K562 (cell line): Measurements from ENCODE around the gene CNOT6. TPM values are rescaled to one million over a fixed set of nuclear protein-coding genes. Genes with fewer than 3 reads are reported as not detected.

Source experiments
- ASH1L ChIP-seq: fragments of 450-650 bp; IDR thresholded peaks from 2 replicates; pipeline ENCODE4 v1.6.1; 2018; ENCODE audit warnings: borderline replicate concordance, mild to moderate bottlenecking, low read depth; ENCODE audit not compliant: partially characterized antibody
- BCL6 ChIP-seq: fragments of 250-450 bp; sonication (Bioruptor Pico); IDR thresholded peaks from 2 replicates; pipeline ENCODE4 v1.4.0; 2020
- ELK1 ChIP-seq: sonication (generic); formaldehyde crosslinking; IDR thresholded peaks from 2 replicates; pipeline ENCODE4 v1.8.1; 2022; ENCODE audit warnings: missing genetic modification reagents
- HEY1 ChIP-seq: fragments of 250-450 bp; sonication (Bioruptor Pico); IDR thresholded peaks from 2 replicates; pipeline ENCODE4 v1.5.0; 2020; ENCODE audit warnings: mild to moderate bottlenecking, moderate library complexity, borderline replicate concordance
- KLF16 ChIP-seq: IDR thresholded peaks from 2 replicates; pipeline ENCODE4 v1.6.1; 2016; ENCODE audit warnings: antibody characterized with exemption
- RFX7 ChIP-seq: fragments of 250-450 bp; sonication (Bioruptor Pico); IDR thresholded peaks from 2 replicates; pipeline ENCODE4 v1.5.1; 2021; ENCODE audit warnings: mild to moderate bottlenecking
- SMAD1 ChIP-seq: fragments of 150-350 bp; IDR thresholded peaks from 2 replicates; pipeline ENCODE4 v1.6.1; 2014; ENCODE audit warnings: low read length, low read depth; ENCODE audit not compliant: partially characterized antibody
- SMAD2 ChIP-seq: fragments of 150-350 bp; IDR thresholded peaks from 2 replicates; pipeline ENCODE4 v1.6.1; 2014; ENCODE audit warnings: low read depth, mild to moderate bottlenecking, low read length
- SNIP1 ChIP-seq: fragments of 450-650 bp; IDR thresholded peaks from 2 replicates; pipeline ENCODE4 v1.7.1; 2017; ENCODE audit warnings: low read depth, mild to moderate bottlenecking
- TBL1XR1 ChIP-seq, 2 experiments: IDR thresholded peaks; 2 replicates each; pipeline ENCODE4 v1.6.1; 2012; ENCODE audit warnings: improper control_type of control experiment in 2 of 2, low read length in 2 of 2, mild to moderate bottlenecking in 1 of 2
- TCF7L2 ChIP-seq: fragments of 150-350 bp; IDR thresholded peaks from 2 replicates; pipeline ENCODE4 v1.6.1; 2016; ENCODE audit warnings: low read depth, mild to moderate bottlenecking, low read length, moderate library complexity
- TFE3 ChIP-seq: fragments of 450-650 bp; formaldehyde crosslinking; IDR thresholded peaks from 2 replicates; pipeline ENCODE4 v1.4.0; 2020; ENCODE audit warnings: mild to moderate bottlenecking, mixed read lengths
- THRB ChIP-seq: fragments of 450-650 bp; formaldehyde crosslinking; conservative IDR thresholded peaks from 2 replicates; pipeline ENCODE4 v1.4.0; 2022; ENCODE audit warnings: mild to moderate bottlenecking, missing genetic modification characterization
- ZBTB7A ChIP-seq: IDR thresholded peaks from 2 replicates; pipeline ENCODE4 v1.6.1; 2011; ENCODE audit warnings: low read depth, mild to moderate bottlenecking, low read length, moderate library complexity, borderline replicate concordance; ENCODE audit not compliant: control insufficient read depth
- ZHX1 ChIP-seq: fragments of 150-350 bp; conservative IDR thresholded peaks from 2 replicates; pipeline ENCODE4 v1.6.1; 2014; ENCODE audit warnings: low read length
- ZNF274 ChIP-seq: IDR thresholded peaks from 2 replicates; pipeline ENCODE4 v1.6.1; 2011; ENCODE audit warnings: low read depth, mild to moderate bottlenecking, low read length, moderate library complexity, borderline replicate concordance
- ZNF347 ChIP-seq: fragments of 450-650 bp; formaldehyde crosslinking; IDR thresholded peaks from 2 replicates; pipeline ENCODE4 v1.4.0; 2020; ENCODE audit warnings: low read depth, mild to moderate bottlenecking, moderate library complexity
- ZZZ3 ChIP-seq: fragments of 450-650 bp; IDR thresholded peaks from 2 replicates; pipeline ENCODE4 v1.6.1; 2016; ENCODE audit warnings: antibody characterized with exemption, mild to moderate bottlenecking, moderate library complexity
- polyA plus RNA-seq, 8 experiments: library from polyadenylated mRNA; depleted of rRNA in 4 of 8; stranded (reverse) in 5 of 8; unstranded in 3 of 8; fragments of >200 nt; fragmentation: Nextera tagmentation in 2 of 8; fragmentation: Illumina TruSeq in 1 of 8; extraction: Ambion mirVana in 2 of 8; extraction: Trizol in 1 of 8; gene quantifications; 2 replicates each; pipeline versions ENCODE4 v1.2.1 to v1.2.3, GENCODE V29; 2011 to 2014; ENCODE audit warnings: inconsistent platforms in 1 of 8, missing spikeins in 1 of 8
- total RNA-seq, 7 experiments: library from RNA; depleted of rRNA in 6 of 7; stranded (reverse); fragments of >200 nt in 6 of 7; fragmentation: Illumina TruSeq in 2 of 7; extraction: Trizol in 2 of 7; gene quantifications; 2 replicates each; pipeline versions ENCODE4 v1.2.1 to v1.2.3, GENCODE V29; 2011 to 2021; ENCODE audit warnings: low replicate concordance in 1 of 7
- TF ChIP-seq, protein P1 (sequence below): fragments of 250-450 bp; sonication (Bioruptor Pico); IDR thresholded peaks from 2 replicates; pipeline ENCODE4 v1.5.0; 2021; ENCODE audit warnings: mild to moderate bottlenecking, moderate library complexity

CNOT6 gene
- total and polyA plus RNA-seq, 9 of the 15 experiments (the other 6 are each of a cell fraction or from before 2014, with no cell fraction given) = 4.9 to 32.4 (median 14.0) TPM

DNA sequence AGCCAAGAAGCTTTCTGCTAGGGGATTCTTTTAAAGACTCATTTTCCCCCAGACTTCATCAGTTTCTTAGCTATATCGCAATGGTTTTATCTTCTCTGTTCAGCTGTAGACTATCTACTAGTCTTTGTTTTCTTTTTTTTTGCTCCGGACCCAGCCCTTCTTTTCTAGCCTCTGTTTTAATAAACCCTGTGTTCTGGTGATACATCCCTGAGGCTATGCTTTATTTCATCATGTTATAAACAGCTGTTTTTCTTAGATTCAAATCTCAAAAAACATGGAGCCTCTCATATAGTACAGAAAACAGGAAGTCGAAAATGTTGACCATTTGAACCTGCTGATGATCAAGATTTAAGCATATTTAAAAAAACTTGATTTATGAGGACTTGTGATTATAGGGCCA, 59.4 kb downstream of the CNOT6 start (continued):
- TF ChIP-seq, protein P1, sequence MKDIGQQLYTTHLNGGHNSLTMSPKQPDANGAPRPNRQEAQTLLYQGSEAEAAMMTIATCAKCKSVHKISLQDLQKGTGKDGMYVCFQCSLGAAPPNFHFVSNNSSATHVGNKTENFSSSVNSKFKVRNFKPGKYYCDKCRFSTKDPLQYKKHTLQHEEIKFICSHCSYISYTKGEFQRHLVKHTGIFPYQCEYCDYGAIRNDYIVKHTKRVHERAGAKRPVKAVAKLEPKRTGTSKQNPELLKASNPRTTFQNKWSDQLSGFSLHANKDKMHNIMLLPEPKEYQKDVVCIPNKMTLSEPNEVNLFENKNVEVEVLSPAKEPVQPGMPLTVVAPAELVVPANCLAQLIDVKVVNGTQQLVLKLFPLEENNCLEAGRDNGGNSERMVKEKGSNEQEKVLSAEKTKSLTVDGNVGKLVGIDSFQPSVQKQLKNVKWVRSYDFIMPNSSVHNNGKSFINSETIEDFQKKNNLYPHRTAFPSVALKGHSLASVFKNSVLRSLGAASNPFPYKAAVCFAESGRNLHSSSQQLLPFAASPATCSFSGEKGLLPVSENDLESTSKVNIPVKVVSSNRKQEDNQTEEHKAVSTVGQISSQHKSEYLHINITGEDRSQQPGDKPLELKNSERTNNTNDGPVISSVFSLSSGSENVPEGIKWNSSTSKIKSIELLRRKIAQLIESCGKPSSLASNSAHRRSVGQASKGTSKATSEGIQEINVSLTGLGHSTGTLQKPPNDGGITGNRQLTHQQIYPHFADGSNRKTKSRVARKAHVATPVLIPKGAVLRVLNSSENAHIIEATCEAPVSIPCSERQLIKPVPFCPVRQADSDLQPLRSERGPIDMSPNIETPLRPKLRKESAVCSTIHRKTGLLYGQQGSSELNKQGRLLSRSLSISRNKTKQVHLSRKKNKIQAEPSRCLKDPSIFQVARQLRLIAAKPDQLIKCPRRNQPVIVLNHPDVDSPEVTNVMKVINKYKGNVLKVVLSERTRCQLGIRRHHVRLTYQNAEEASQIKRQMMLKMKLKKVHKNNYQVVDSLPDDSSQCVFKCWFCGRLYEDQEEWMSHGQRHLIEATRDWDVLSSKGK (CRISPR knock-in tag) = no peak
- TF ChIP-seq TFE3 (CRISPR knock-in tag) = no peak
- TF ChIP-seq ZBTB7A = no peak
- TF ChIP-seq TBL1XR1 (IDR thresholded peaks at IDR 0.05; ENCODE audit: low read length in 2 of 2) = peak in 1 of 2 experiments; percentile 22; a peak in 1 of 4 replicates
- no peak for TF ChIP-seq ZNF274
- TF ChIP-seq SMAD1 = no peak
- TF ChIP-seq RFX7 (CRISPR knock-in tag) = no peak
- 0 out of 2 replicates have a peak, but pooled peaks have one; percentile 40 for TF ChIP-seq KLF16
- TF ChIP-seq HEY1 = no peak
- no peak for TF ChIP-seq ZHX1
- TF ChIP-seq ZZZ3 = no peak
- no peak for TF ChIP-seq THRB (CRISPR knock-in tag)
- no peak for TF ChIP-seq ASH1L
- no peak for TF ChIP-seq ZNF347
- TF ChIP-seq SNIP1 = no peak
- TF ChIP-seq SMAD2 = no peak
- TF ChIP-seq ELK1 = no peak
- no peak for TF ChIP-seq TCF7L2
- no peak for TF ChIP-seq BCL6 (CRISPR knock-in tag)
